K562 (cell line): ENCODE results near the gene NINL. TPM values are rescaled to one million over a fixed set of nuclear protein-coding genes. Genes with fewer than 3 reads are reported as not detected.
A peak's percentile ranks its signal among the peaks of the same experiment; 100 is the strongest.

Source experiments
- ATAC-seq: fragments of 200-7000 bp; cut with Tn5 transposase; 3 replicates; pipeline ENCODE4 v1.9.1; 2020; ENCODE audit warnings: moderate library complexity
- BruUV-seq: library from RNA; stranded (reverse); fragments of 400-500 nt; replicated peaks from 2 replicates; lab custom pipeline; 2021; lab: Mats Ljungman, UMichigan
- CTCF ChIA-PET: fragments of 300-600 bp; formaldehyde crosslinking; extraction: SDS; loops from one replicate; lab custom pipeline; 2021; ENCODE audit warnings: low intra/inter-chr PET ratio; lab: Yijun Ruan, JAX
- POLR2A ChIA-PET: fragments of 300-600, 350-650 bp; sonication (Branson Sonifier 250); formaldehyde crosslinking; extraction: SDS; loops from one replicate; lab custom pipeline; 2021; ENCODE audit warnings: antibody characterized with exemption, inconsistent platforms; lab: Yijun Ruan, JAX
- DNase-seq, 4 experiments: peaks; one replicate each; pipeline versions ENCODE4 v3.0.0 to v3.0.0-alpha.2; 2011 to 2018; ENCODE audit warnings: low spot score in 3 of 4, mixed read lengths in 3 of 4; ENCODE audit errors: extremely low read depth in 1 of 4
- FAIRE-seq: peaks from 2 replicates; lab custom pipeline; 2011; peaks lifted over from hg19 to GRCh38; lab: Jason Lieb, UNC
- H2AFZ ChIP-seq: 2 replicates; pipeline ENCODE4 v1.6.0; 2011; ENCODE audit warnings: low read depth, low read length, control low read depth, inconsistent platforms
- H3K27ac ChIP-seq: fragments of 200-600 bp; 3 replicates; pipeline ENCODE4 v1.8.0; 2011; ENCODE audit warnings: low read depth, mild to moderate bottlenecking, control low read depth, inconsistent platforms, low read length, moderate library complexity, mixed read lengths; ENCODE audit errors: extremely low read depth
- H3K27me3 ChIP-seq, 2 experiments: fragments of 300-600 bp in 1 of 2; 2 replicates in 1 of 2; 3 replicates in 1 of 2; pipeline versions ENCODE4 v1.6.0 to v1.8.0; 2011; ENCODE audit warnings: inconsistent platforms in 2 of 2, low read length in 2 of 2, mild to moderate bottlenecking in 1 of 2, mixed read lengths in 1 of 2, moderate library complexity in 1 of 2; ENCODE audit not compliant: control insufficient read depth in 2 of 2, insufficient read depth in 2 of 2
- H3K36me3 ChIP-seq: fragments of 300-600 bp; 3 replicates; pipeline ENCODE4 v1.8.0; 2011; ENCODE audit warnings: mild to moderate bottlenecking, low read length, inconsistent platforms; ENCODE audit not compliant: control insufficient read depth, insufficient read depth
- H3K4me1 ChIP-seq, 2 experiments: fragments of 200-600 bp in 1 of 2; replicated peaks in 1 of 2; 2 replicates in 1 of 2; 3 replicates in 1 of 2; pipeline versions ENCODE4 v1.5.1 to v1.8.0; 2011; ENCODE audit warnings: inconsistent platforms in 2 of 2, low read length in 2 of 2, mild to moderate bottlenecking in 1 of 2, mixed read lengths in 1 of 2, moderate library complexity in 1 of 2; ENCODE audit not compliant: control insufficient read depth in 2 of 2, insufficient read depth in 2 of 2
- H3K4me2 ChIP-seq: 2 replicates; pipeline ENCODE4 v1.6.1; 2011; ENCODE audit warnings: low read length, control low read depth, inconsistent platforms, mixed read lengths; ENCODE audit not compliant: insufficient read depth
- H3K4me3 ChIP-seq: fragments of 200-600 bp; sonication (generic), shearing (Covaris generic); 2 replicates; pipeline ENCODE4 v1.5.1; 2016; ENCODE audit warnings: control low read depth, inconsistent platforms
- H3K79me2 ChIP-seq: fragments of 200-600 bp; 3 replicates; pipeline ENCODE4 v1.8.0; 2011; ENCODE audit warnings: low read length, inconsistent platforms; ENCODE audit not compliant: control insufficient read depth, insufficient read depth
- H3K9ac ChIP-seq, 2 experiments: 2 replicates each; pipeline versions ENCODE4 v1.6.0 to v1.6.1; 2011; ENCODE audit warnings: low read depth in 2 of 2, low read length in 2 of 2, control low read depth in 1 of 2, inconsistent platforms in 1 of 2, mild to moderate bottlenecking in 1 of 2, mixed read lengths in 1 of 2; ENCODE audit not compliant: insufficient read depth in 1 of 2
- H3K9me1 ChIP-seq: one replicate; pipeline ENCODE4 v1.6.0; 2011; ENCODE audit warnings: inconsistent platforms, mild to moderate bottlenecking, low read length, moderate library complexity; ENCODE audit not compliant: control insufficient read depth, insufficient read depth
- H3K9me3 ChIP-seq: replicated peaks from 2 replicates; pipeline ENCODE4 v1.5.1; 2011; ENCODE audit warnings: low read depth, low read length, inconsistent platforms; ENCODE audit not compliant: control insufficient read depth, insufficient read depth
- H4K20me1 ChIP-seq: replicated peaks from 2 replicates; pipeline ENCODE4 v1.6.1; 2011; ENCODE audit warnings: low read length, inconsistent platforms, mixed read lengths; ENCODE audit not compliant: control insufficient read depth, insufficient read depth
- CREM ChIP-seq: IDR thresholded peaks from 2 replicates; pipeline ENCODE4 v1.6.1; 2014; ENCODE audit warnings: antibody characterized with exemption, low read depth
- DIDO1 ChIP-seq: fragments of 450-650 bp; IDR thresholded peaks from 2 replicates; pipeline ENCODE4 v1.6.1; 2016; ENCODE audit warnings: low read depth, missing biosample characterization, missing genetic modification characterization
- E2F6 ChIP-seq, 2 experiments: IDR thresholded peaks; 2 replicates each; pipeline ENCODE4 v1.6.1; 2011; ENCODE audit warnings: borderline replicate concordance in 1 of 2, control low read depth in 1 of 2, low read depth in 1 of 2, low read length in 1 of 2, mild to moderate bottlenecking in 1 of 2, mixed read lengths in 1 of 2, moderate library complexity in 1 of 2; ENCODE audit not compliant: insufficient read depth in 1 of 2, insufficient read length in 1 of 2, poor library complexity in 1 of 2, severe bottlenecking in 1 of 2; ENCODE audit errors: extremely low read depth in 1 of 2
- ELF2 ChIP-seq: fragments of 250-450 bp; sonication (Bioruptor Pico); IDR thresholded peaks from 2 replicates; pipeline ENCODE4 v1.5.0; 2021; ENCODE audit warnings: mild to moderate bottlenecking
- ESRRB ChIP-seq: fragments of 250-450 bp; sonication (Bioruptor Pico); IDR thresholded peaks from 2 replicates; pipeline ENCODE4 v1.5.0; 2020; ENCODE audit warnings: mild to moderate bottlenecking, moderate library complexity, borderline replicate concordance
- FOXA3 ChIP-seq, 2 experiments: fragments of 450-650 bp in 1 of 2; sonication (generic) in 1 of 2; formaldehyde crosslinking; IDR thresholded peaks in 1 of 2; conservative IDR thresholded peaks in 1 of 2; 2 replicates each; pipeline versions ENCODE4 v1.4.0 to v1.8.0; 2020 to 2022; ENCODE audit warnings: mild to moderate bottlenecking in 2 of 2, missing genetic modification reagents in 1 of 2
- GABPA ChIP-seq: fragments of 200-800 bp; sonication (Bioruptor generic); conservative IDR thresholded peaks from 2 replicates; pipeline ENCODE4 v1.6.1; 2016; ENCODE audit warnings: low read depth, missing genetic modification characterization, missing compliant biosample characterization
- GTF2F1 ChIP-seq: IDR thresholded peaks from 2 replicates; pipeline ENCODE4 v1.6.1; 2011; ENCODE audit warnings: low read depth, low read length, improper control_type of control experiment
- HLTF ChIP-seq: fragments of 450-650 bp; IDR thresholded peaks from 2 replicates; pipeline ENCODE4 v1.6.1; 2016
- HOXB6 ChIP-seq: fragments of 250-450 bp; sonication (Bioruptor Pico); IDR thresholded peaks from 2 replicates; pipeline ENCODE4 v1.5.1; 2022; ENCODE audit warnings: mild to moderate bottlenecking, borderline replicate concordance
- KDM1A ChIP-seq, 2 experiments: fragments of 450-650 bp; IDR thresholded peaks; 2 replicates each; pipeline ENCODE4 v1.6.1; 2016; ENCODE audit warnings: mild to moderate bottlenecking in 2 of 2
- KLF6 ChIP-seq: fragments of 250-450 bp; sonication (Bioruptor Pico); IDR thresholded peaks from 2 replicates; pipeline ENCODE4 v1.4.0; 2020; ENCODE audit warnings: mild to moderate bottlenecking, moderate library complexity, borderline replicate concordance
- MIER1 ChIP-seq: fragments of 450-650 bp; IDR thresholded peaks from 2 replicates; pipeline ENCODE4 v1.6.1; 2016; ENCODE audit warnings: antibody characterized with exemption, mild to moderate bottlenecking, low read depth
- NFE2 ChIP-seq: IDR thresholded peaks from 2 replicates; pipeline ENCODE4 v1.6.1; 2014; ENCODE audit warnings: antibody characterized with exemption, low read depth
- PCBP2 ChIP-seq: fragments of 200-400 bp; formaldehyde crosslinking; IDR thresholded peaks from 2 replicates; pipeline ENCODE4 v1.6.1; 2018; ENCODE audit warnings: low read length, low read depth, mild to moderate bottlenecking, moderate library complexity; ENCODE audit not compliant: poor library complexity, severe bottlenecking
- TAF7 ChIP-seq: fragments of 450-650 bp; IDR thresholded peaks from 2 replicates; pipeline ENCODE4 v1.6.1; 2016; ENCODE audit warnings: missing genetic modification characterization, missing compliant biosample characterization
- ZC3H11A ChIP-seq: IDR thresholded peaks from 2 replicates; pipeline ENCODE4 v1.6.1; 2012; ENCODE audit warnings: low read depth, low read length, improper control_type of control experiment
- ZNF77 ChIP-seq: fragments of 250-450 bp; sonication (Bioruptor Pico); IDR thresholded peaks from 2 replicates; pipeline ENCODE4 v1.5.0; 2020
- WGBS: fragments of 100-300 bp; shearing (Covaris generic); methylation state at CpG from one replicate; pipeline ENCODE4 v1.1.6; 2016; ENCODE audit warnings: low coverage, mixed read lengths; ENCODE audit not compliant: insufficient coverage; ENCODE audit errors: missing lambda C conversion rate; 5-methylcytosine and 5-hydroxymethylcytosine counted together
- in situ Hi-C: fragments of 300-500 bp; cut with MboI; formaldehyde crosslinking; loops from 4 replicates; pipeline ENCODE4 v1.15.0; 2018; ENCODE audit warnings: inconsistent platforms, mixed read lengths
- intact Hi-C: fragments of 100-400 bp; cut with micrococcal nuclease; formaldehyde crosslinking; loops from 2 replicates; pipeline ENCODE4 v1.14.2; 2022
- polyA plus RNA-seq, 8 experiments: library from polyadenylated mRNA; depleted of rRNA in 4 of 8; stranded (reverse) in 5 of 8; unstranded in 3 of 8; fragments of >200 nt; fragmentation: Nextera tagmentation in 2 of 8; fragmentation: Illumina TruSeq in 1 of 8; extraction: Ambion mirVana in 2 of 8; extraction: Trizol in 1 of 8; gene quantifications; 2 replicates each; pipeline versions ENCODE4 v1.2.1 to v1.2.3, GENCODE V29; 2011 to 2014; ENCODE audit warnings: inconsistent platforms in 1 of 8, missing spikeins in 1 of 8
- total RNA-seq, 7 experiments: library from RNA; depleted of rRNA in 6 of 7; stranded (reverse); fragments of >200 nt in 6 of 7; fragmentation: Illumina TruSeq in 2 of 7; extraction: Trizol in 2 of 7; gene quantifications; 2 replicates each; pipeline versions ENCODE4 v1.2.1 to v1.2.3, GENCODE V29; 2011 to 2021; ENCODE audit warnings: low replicate concordance in 1 of 7
- TF ChIP-seq, protein P1 (sequence below): fragments of 250-450 bp; sonication (Bioruptor Pico); IDR thresholded peaks from 2 replicates; pipeline ENCODE4 v1.5.0; 2021; ENCODE audit warnings: mild to moderate bottlenecking, moderate library complexity

Gene NINL
- total and polyA plus RNA-seq, 9 of the 15 experiments (the other 6 are each of a cell fraction or from before 2014, with no cell fraction given), result 0.03 to 0.22 (median 0.05) TPM; not detected in 5

DNA sequence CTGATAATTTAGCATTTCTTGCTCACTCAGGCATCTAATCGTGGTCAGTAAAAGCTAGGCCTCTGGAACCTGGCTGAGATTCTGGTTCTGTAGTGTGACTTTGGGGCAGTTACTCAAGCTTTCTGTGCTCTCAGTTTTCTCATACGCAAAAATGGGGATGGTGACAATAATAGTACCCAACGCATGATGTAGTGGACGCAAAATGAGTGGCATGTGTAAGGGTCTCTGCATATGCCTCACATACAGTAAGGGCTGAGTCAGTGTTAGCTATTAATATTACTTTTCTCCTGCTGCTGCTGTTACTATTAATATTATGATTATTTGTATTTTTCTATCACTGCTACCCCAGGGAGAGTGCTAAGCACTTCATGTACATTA, 177.2 kb downstream of the NINL start:
- peak overlapping the region; percentile 86 to 99 for H3K9ac ChIP-seq
- peak overlapping the region; percentile 61 for H3K4me3 ChIP-seq
- H3K9me3 ChIP-seq, result no peaks in the 10 kb centered on the region
- H3K27me3 ChIP-seq, result no peaks in the 10 kb centered on the region
- ChIA-PET POLR2A (interaction anchor here (0.6 to 2.0 kb wide), 9 partner anchors 9 to 164 kb away, joined by 3 to 13 read pairs (median 4); partner anchors contain the start of gene ABHD12), CTCF (no interaction called here)
- no TSS peak for BruUV-seq
- in situ Hi-C loops (loop anchor here (5.0 kb wide), 1 partner anchor 111 kb away; no protein-coding TSS in a partner anchor), intact Hi-C loops (no loop called here)
- ATAC-seq, result peak; percentile 28
- H3K9me1 ChIP-seq, result no peaks in the 10 kb centered on the region
- 2% methylated on average over 4 of the region's 4 CpGs for WGBS
- no peak for DNase-seq
- peaks cover 6 to 8% of the 10 kb centered on the region in 2 experiments; a peak in 3 of 5 replicates for H3K4me1 ChIP-seq
- H4K20me1 ChIP-seq, result no peaks in the 10 kb centered on the region
- H3K79me2 ChIP-seq, result peaks cover 28% of the 10 kb centered on the region
- no peak for FAIRE-seq
- H3K27ac ChIP-seq, result peak overlapping the region; percentile 88
- peak overlapping the region; percentile 93 for H2AFZ ChIP-seq
- peaks cover 20% of the 10 kb centered on the region for H3K36me3 ChIP-seq
- H3K4me2 ChIP-seq, result peak overlapping the region; percentile 88
- TF ChIP-seq ELF2 (CRISPR knock-in tag) (no peak), NFE2 (no peak), FOXA3 (CRISPR knock-in tag; conservative IDR thresholded peaks at IDR 0.05 in 1 of 2, IDR thresholded peaks at IDR 0.05 in 1 of 2) (no peak), KLF6 (CRISPR knock-in tag) (no peak), KDM1A (IDR thresholded peaks at IDR 0.05) (no peak), GTF2F1 (no peak), TAF7 (tag) (no peak), ZC3H11A (no peak), ESRRB (no peak), MIER1 (no peak), CREM (no peak), E2F6 (IDR thresholded peaks at IDR 0.05; ENCODE audit: borderline replicate concordance in 1 of 2, extremely low read depth in 1 of 2, insufficient read depth in 1 of 2, insufficient read length in 1 of 2, low read depth in 1 of 2, low read length in 1 of 2, poor library complexity in 1 of 2, severe bottlenecking in 1 of 2) (no peak), HLTF (no peak), GABPA (tag) (no peak), HOXB6 (CRISPR knock-in tag) (no peak), DIDO1 (tag) (no peak), ZNF77 (CRISPR knock-in tag) (no peak), PCBP2 (no peak)
- TF ChIP-seq, protein P1, sequence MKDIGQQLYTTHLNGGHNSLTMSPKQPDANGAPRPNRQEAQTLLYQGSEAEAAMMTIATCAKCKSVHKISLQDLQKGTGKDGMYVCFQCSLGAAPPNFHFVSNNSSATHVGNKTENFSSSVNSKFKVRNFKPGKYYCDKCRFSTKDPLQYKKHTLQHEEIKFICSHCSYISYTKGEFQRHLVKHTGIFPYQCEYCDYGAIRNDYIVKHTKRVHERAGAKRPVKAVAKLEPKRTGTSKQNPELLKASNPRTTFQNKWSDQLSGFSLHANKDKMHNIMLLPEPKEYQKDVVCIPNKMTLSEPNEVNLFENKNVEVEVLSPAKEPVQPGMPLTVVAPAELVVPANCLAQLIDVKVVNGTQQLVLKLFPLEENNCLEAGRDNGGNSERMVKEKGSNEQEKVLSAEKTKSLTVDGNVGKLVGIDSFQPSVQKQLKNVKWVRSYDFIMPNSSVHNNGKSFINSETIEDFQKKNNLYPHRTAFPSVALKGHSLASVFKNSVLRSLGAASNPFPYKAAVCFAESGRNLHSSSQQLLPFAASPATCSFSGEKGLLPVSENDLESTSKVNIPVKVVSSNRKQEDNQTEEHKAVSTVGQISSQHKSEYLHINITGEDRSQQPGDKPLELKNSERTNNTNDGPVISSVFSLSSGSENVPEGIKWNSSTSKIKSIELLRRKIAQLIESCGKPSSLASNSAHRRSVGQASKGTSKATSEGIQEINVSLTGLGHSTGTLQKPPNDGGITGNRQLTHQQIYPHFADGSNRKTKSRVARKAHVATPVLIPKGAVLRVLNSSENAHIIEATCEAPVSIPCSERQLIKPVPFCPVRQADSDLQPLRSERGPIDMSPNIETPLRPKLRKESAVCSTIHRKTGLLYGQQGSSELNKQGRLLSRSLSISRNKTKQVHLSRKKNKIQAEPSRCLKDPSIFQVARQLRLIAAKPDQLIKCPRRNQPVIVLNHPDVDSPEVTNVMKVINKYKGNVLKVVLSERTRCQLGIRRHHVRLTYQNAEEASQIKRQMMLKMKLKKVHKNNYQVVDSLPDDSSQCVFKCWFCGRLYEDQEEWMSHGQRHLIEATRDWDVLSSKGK (CRISPR knock-in tag), result no peak
